ENCODE measurements around the gene LRRC2.

Gene LRRC2

GRCh38 chr3:46508850-46509591 is 57.1 kb downstream of the LRRC2 start:
- TF ChIP-seq, protein P1, sequence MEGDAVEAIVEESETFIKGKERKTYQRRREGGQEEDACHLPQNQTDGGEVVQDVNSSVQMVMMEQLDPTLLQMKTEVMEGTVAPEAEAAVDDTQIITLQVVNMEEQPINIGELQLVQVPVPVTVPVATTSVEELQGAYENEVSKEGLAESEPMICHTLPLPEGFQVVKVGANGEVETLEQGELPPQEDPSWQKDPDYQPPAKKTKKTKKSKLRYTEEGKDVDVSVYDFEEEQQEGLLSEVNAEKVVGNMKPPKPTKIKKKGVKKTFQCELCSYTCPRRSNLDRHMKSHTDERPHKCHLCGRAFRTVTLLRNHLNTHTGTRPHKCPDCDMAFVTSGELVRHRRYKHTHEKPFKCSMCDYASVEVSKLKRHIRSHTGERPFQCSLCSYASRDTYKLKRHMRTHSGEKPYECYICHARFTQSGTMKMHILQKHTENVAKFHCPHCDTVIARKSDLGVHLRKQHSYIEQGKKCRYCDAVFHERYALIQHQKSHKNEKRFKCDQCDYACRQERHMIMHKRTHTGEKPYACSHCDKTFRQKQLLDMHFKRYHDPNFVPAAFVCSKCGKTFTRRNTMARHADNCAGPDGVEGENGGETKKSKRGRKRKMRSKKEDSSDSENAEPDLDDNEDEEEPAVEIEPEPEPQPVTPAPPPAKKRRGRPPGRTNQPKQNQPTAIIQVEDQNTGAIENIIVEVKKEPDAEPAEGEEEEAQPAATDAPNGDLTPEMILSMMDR (conservative IDR thresholded peaks at IDR 0.05; ENCODE audit: low read depth, low read length), result no peak
- no peak for DNase-seq (ENCODE audit: low read depth)
- no peak overlapping the region for H3K4me3 ChIP-seq (ENCODE audit: low read length)

GRCh38 chr3:46506526-46506925 is 59.6 kb downstream of the LRRC2 start:
- H3K4me3 ChIP-seq (ENCODE audit: low read length), result no peak overlapping the region
- DNase-seq (ENCODE audit: low read depth), result no peak
- TF ChIP-seq, protein P1 (conservative IDR thresholded peaks at IDR 0.05; ENCODE audit: low read depth, low read length), result no peak

DNA sequence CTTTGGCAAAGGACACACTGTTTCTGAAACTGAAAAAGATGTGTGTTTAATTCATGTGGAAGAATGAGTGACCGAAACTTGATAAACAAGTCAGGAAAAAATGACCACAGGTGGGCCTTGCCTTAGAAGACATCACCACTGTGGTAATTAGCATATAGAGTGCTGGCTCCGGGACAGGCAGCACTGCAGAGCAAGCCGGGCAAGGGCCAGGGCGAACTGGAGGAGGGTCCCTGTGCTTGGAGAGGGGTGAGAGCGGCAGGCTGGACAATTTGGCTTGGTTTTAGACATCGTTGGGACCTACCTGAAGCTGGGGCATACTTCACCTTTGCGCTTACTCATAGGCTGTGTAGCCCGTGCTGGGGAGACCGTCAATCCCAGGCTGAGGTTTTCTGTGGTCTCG is 60.1 kb downstream of the LRRC2 start:
- TF ChIP-seq, protein P1 (conservative IDR thresholded peaks at IDR 0.05; ENCODE audit: low read depth, low read length), result no peak
- no peak overlapping the region for H3K4me3 ChIP-seq (ENCODE audit: low read length)
- no peak for DNase-seq (ENCODE audit: low read depth)

- no peak overlapping the region for H3K4me3 ChIP-seq (ENCODE audit: low read length)
- no peak for DNase-seq (ENCODE audit: low read depth)
- TF ChIP-seq, protein P1 (conservative IDR thresholded peaks at IDR 0.05; ENCODE audit: low read depth, low read length), result no peak
These were observed 61.3 kb downstream of the LRRC2 start for GRCh38 chr3:46504789-46505188.

DNA sequence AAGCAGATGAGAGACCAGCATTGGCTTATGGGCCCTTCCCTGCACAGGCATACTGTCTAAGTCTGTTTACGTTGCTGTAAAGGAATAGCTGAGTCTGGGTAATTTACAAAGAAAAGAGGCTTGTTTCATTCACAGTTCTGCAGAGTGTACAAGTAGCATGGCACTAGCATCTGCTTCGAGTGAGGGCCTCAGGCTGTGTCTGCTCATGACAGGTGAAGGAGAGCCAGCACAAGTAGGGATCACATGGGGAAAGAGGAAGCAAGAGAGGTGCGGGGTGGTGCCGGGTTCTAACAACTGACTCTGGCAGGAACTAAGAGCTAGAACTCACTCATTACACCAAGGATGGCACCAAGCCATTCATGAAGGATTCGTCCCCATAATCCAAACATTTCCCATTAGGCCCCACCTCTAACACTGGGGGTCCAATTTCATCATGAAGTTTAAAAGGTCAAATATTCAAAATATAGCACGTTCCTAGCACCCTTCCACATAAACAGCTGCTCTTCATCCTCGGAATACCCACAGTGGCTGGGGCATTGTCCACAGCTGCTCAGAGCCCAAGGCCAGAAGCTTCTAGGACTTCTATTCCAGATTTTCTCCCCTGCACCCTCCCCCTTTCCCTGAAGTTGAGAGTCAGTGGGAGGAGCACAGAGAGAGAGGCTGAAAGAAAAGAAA is 62.8 kb downstream of the LRRC2 start:
- DNase-seq (ENCODE audit: low read depth), result no peak
- no peak overlapping the region for H3K4me3 ChIP-seq (ENCODE audit: low read length)
- TF ChIP-seq, protein P1 (conservative IDR thresholded peaks at IDR 0.05; ENCODE audit: low read depth, low read length), result no peak

DNA sequence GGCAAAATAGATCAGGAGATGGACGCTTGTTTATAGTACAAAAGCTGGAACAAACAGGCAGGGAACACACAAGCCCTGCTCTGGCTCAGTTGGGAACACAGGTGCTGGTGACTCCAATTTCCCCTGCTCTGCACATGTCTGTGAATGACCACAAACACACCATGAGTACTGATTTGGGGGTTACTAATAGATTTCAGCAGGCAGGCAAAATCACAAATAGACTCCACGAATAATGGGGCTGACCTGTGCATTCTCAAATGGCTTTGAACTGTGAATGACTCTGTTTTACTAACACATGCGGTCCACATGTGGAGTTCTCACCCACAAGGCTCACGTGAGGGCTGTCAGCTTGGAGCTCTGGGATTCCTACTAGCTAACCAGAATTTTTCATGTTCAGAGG is 64.4 kb downstream of the LRRC2 start:
- TF ChIP-seq, protein P1 (conservative IDR thresholded peaks at IDR 0.05; ENCODE audit: low read depth, low read length), result no peak
- DNase-seq (ENCODE audit: low read depth), result no peak
- H3K4me3 ChIP-seq (ENCODE audit: low read length), result no peak overlapping the region
